Measurements from ENCODE around the gene CORO2B. TPM values are rescaled to one million over a fixed set of nuclear protein-coding genes. Genes with fewer than 3 reads are reported as not detected.

CORO2B gene
- total and polyA plus RNA-seq, 2 of the 13 experiments (the other 11 are each of a cell fraction or from before 2014, with no cell fraction given) = 0.35 to 0.63 TPM

- no peak for TF ChIP-seq ZNF639 (CRISPR knock-in tag; conservative IDR thresholded peaks at IDR 0.05)
- TF ChIP-seq, protein P1, sequence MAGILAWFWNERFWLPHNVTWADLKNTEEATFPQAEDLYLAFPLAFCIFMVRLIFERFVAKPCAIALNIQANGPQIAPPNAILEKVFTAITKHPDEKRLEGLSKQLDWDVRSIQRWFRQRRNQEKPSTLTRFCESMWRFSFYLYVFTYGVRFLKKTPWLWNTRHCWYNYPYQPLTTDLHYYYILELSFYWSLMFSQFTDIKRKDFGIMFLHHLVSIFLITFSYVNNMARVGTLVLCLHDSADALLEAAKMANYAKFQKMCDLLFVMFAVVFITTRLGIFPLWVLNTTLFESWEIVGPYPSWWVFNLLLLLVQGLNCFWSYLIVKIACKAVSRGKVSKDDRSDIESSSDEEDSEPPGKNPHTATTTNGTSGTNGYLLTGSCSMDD (CRISPR knock-in tag; IDR thresholded peaks at IDR 0.05) = no peak
Measured at GRCh38 chr15:68643216-68643830, 64.5 kb downstream of the CORO2B start (continued).

GRCh38 chr15:68644083-68644904 lies 65.5 kb downstream of the CORO2B start:
- ATAC-seq (no peak), FAIRE-seq (no peak), DNase-seq (ENCODE audit: low spot score) (no peak)
- 57% methylated on average over 6 of the region's 8 CpGs for WGBS (ENCODE audit: low lambda C conversion rate)
- Histone ChIP-seq H3K79me2 (ENCODE audit: insufficient read depth, low read length) (no peaks in the 10 kb centered on the region), H3K27ac (ENCODE audit: extremely low read length, insufficient read depth, low read length) (no peak overlapping the region), H3K4me3 (replicated peaks in 1 of 3; ENCODE audit: insufficient read depth in 1 of 3, low read depth in 2 of 3, low read length in 3 of 3) (no peak overlapping the region), H3K4me1 (ENCODE audit: insufficient read depth, low read length) (no peaks in the 10 kb centered on the region), H3K27me3 (ENCODE audit: control insufficient read depth in 1 of 2, insufficient read depth in 2 of 2, low read length in 2 of 2) (no peaks in the 10 kb centered on the region), H3K4me2 (ENCODE audit: low read depth, low read length) (no peak overlapping the region), H3K9me3 (ENCODE audit: low read length) (no peaks in the 10 kb centered on the region), H2AFZ (ENCODE audit: low read length) (no peak overlapping the region), H4K20me1 (ENCODE audit: insufficient read depth, low read length) (no peaks in the 10 kb centered on the region), H3K36me3 (replicated peaks in 1 of 2; ENCODE audit: control insufficient read depth in 1 of 2, insufficient read depth in 2 of 2, low read length in 2 of 2) (no peaks in the 10 kb centered on the region), H3K9ac (ENCODE audit: insufficient read depth, low read depth, low read length) (no peak overlapping the region)
- CTCF ChIA-PET (ENCODE audit: low intra/inter-chr PET ratio, low total read pairs) = no interaction called here
- BruUV-seq (replicated peaks) = no TSS peak
- intact Hi-C loops (cut with micrococcal nuclease; ENCODE audit: unreplicated experiment) (no loop called here), in situ Hi-C loops (cut with HindIII; ENCODE audit: extremely low pct_ligation_motif_present, low pct_unique_long_range_greater_than_20kb) (no loop called here)
- POLR2A ChIA-PET = no interaction called here
- TF ChIP-seq ZNF12 (CRISPR knock-in tag; IDR thresholded peaks at IDR 0.05) (no peak), GATA4 (IDR thresholded peaks at IDR 0.05; ENCODE audit: borderline replicate concordance, low read depth) (no peak), EZH2 (conservative IDR thresholded peaks at IDR 0.05; ENCODE audit: low read depth, low read length) (no peak), ZNF136 (CRISPR knock-in tag; IDR thresholded peaks at IDR 0.05; ENCODE audit: low read depth) (no peak), ZNF260 (CRISPR knock-in tag; IDR thresholded peaks at IDR 0.05; ENCODE audit: borderline replicate concordance, low read depth) (no peak), NFE2L2 (IDR thresholded peaks at IDR 0.05; ENCODE audit: low read length) (peak; percentile 52; the same call in 1 of the 2 replicates), PHF20 (CRISPR knock-in tag; IDR thresholded peaks at IDR 0.05) (no peak), ZFP91 (CRISPR knock-in tag; IDR thresholded peaks at IDR 0.05; ENCODE audit: borderline replicate concordance) (no peak), ZNF350 (CRISPR knock-in tag; IDR thresholded peaks at IDR 0.05; ENCODE audit: borderline replicate concordance, low read depth) (no peak), GZF1 (CRISPR knock-in tag; IDR thresholded peaks at IDR 0.05) (no peak)
- TF ChIP-seq, protein P2, sequence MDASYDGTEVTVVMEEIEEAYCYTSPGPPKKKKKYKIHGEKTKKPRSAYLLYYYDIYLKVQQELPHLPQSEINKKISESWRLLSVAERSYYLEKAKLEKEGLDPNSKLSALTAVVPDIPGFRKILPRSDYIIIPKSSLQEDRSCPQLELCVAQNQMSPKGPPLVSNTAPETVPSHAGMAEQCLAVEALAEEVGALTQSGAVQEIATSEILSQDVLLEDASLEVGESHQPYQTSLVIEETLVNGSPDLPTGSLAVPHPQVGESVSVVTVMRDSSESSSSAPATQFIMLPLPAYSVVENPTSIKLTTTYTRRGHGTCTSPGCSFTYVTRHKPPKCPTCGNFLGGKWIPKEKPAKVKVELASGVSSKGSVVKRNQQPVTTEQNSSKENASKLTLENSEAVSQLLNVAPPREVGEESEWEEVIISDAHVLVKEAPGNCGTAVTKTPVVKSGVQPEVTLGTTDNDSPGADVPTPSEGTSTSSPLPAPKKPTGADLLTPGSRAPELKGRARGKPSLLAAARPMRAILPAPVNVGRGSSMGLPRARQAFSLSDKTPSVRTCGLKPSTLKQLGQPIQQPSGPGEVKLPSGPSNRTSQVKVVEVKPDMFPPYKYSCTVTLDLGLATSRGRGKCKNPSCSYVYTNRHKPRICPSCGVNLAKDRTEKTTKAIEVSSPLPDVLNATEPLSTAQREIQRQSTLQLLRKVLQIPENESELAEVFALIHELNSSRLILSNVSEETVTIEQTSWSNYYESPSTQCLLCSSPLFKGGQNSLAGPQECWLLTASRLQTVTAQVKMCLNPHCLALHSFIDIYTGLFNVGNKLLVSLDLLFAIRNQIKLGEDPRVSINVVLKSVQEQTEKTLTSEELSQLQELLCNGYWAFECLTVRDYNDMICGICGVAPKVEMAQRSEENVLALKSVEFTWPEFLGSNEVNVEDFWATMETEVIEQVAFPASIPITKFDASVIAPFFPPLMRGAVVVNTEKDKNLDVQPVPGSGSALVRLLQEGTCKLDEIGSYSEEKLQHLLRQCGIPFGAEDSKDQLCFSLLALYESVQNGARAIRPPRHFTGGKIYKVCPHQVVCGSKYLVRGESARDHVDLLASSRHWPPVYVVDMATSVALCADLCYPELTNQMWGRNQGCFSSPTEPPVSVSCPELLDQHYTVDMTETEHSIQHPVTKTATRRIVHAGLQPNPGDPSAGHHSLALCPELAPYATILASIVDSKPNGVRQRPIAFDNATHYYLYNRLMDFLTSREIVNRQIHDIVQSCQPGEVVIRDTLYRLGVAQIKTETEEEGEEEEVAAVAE (CRISPR knock-in tag; IDR thresholded peaks at IDR 0.05; ENCODE audit: borderline replicate concordance) = no peak

All from HepG2 (cell line).